NCI-H2081 (cell line): ENCODE measurements around the gene DDI1.

Experiments used
- DNase-seq, 2 experiments: peaks; one replicate each; lab custom pipeline; 2025; lab: John Stamatoyannopoulos, UW

The DDI1 gene

GRCh38 chr11:104078245-104078644 lies 41.8 kb downstream of the DDI1 start:
- no peak for DNase-seq

DNA sequence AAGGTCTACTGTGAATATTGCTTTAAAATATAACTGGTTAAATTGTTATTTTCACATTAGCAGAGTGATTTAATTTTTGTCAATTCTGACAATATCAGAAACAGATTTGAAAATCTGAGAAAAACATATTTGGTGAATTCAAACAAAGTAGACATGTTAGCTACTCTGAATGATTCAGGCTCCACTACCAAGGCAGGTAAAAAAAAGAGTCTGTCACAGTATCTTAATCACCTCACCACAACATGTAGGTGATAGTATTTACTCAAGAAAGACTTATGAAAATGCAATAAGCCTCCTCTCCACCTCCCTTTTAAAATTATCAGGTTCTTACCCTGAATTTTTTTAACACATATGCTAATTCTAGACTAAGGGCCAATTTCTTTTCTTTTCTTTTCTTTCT lies 42.6 kb downstream of the DDI1 start:
- DNase-seq, result no peak

DNA sequence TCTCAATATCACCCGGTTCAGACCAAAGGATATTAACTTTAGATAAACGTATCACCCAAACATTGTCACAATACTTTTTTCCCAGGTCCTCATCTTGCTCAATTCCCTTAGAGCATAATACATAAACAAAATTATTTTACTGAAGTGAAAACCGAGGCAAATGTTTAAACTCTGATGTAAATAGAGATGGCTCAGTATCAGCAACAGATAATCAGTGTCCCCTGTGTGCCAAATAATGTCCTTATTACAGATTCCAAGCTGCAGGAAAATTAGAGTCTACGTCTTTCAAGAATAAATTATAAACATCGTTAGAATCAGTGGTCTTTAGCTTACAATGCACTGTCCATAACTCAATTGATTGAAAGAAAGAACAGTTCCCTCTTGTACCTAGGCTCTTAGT lies 50.2 kb downstream of the DDI1 start:
- DNase-seq, result no peak
